Stomach smooth muscle (tissue), 2 donors: ENCODE data around the gene TFR2.

Experiments
- H3K27ac ChIP-seq: one replicate; pipeline ENCODE4 v1.7.0; 2013; ENCODE audit warnings: mild to moderate bottlenecking, low read length, inconsistent platforms
- H3K27me3 ChIP-seq, 2 donors: one replicate each; pipeline ENCODE4 v1.7.0; 2013; ENCODE audit warnings: low read length in 2 of 2; ENCODE audit not compliant: insufficient read depth in 2 of 2, control insufficient read depth in 1 of 2
- H3K36me3 ChIP-seq, 2 donors: one replicate each; pipeline ENCODE4 v1.7.0; 2013; ENCODE audit warnings: low read length in 2 of 2; ENCODE audit not compliant: control insufficient read depth in 2 of 2, insufficient read depth in 2 of 2
- H3K4me1 ChIP-seq: one replicate; pipeline ENCODE4 v1.7.0; 2013; ENCODE audit warnings: low read length; ENCODE audit not compliant: control insufficient read depth, insufficient read depth
- H3K4me3 ChIP-seq, 2 donors: one replicate each; pipeline ENCODE4 v1.7.0; 2013; ENCODE audit warnings: low read length in 2 of 2
- H3K9ac ChIP-seq, 2 donors: one replicate each; pipeline ENCODE4 v1.7.0; 2013; ENCODE audit warnings: low read length in 2 of 2, mild to moderate bottlenecking in 1 of 2
- H3K9me3 ChIP-seq, 2 donors: one replicate each; pipeline ENCODE4 v1.7.0; 2013; ENCODE audit warnings: low read length in 2 of 2; ENCODE audit not compliant: control insufficient read depth in 2 of 2
- donor health status: healthy.
- donor health status: Pancreatic carcinoma.

TFR2 gene

GRCh38 chr7:100683659-100684533, 42.5 kb upstream of the TFR2 start:
- peaks cover 14% of the 10 kb centered on the region for H3K4me1 ChIP-seq
- H3K4me3 ChIP-seq = no peak overlapping the region
- no peak overlapping the region for H3K27ac ChIP-seq
- H3K36me3 ChIP-seq = peaks cover 38 to 46% of the 10 kb centered on the region in 2 donors
- H3K27me3 ChIP-seq = no peaks in the 10 kb centered on the region
- H3K9me3 ChIP-seq = no peaks in the 10 kb centered on the region
- no peak overlapping the region for H3K9ac ChIP-seq

- Histone ChIP-seq H3K9ac (no peak overlapping the region), H3K27ac (no peak overlapping the region), H3K4me1 (peaks cover 9% of the 10 kb centered on the region), H3K9me3 (no peaks in the 10 kb centered on the region), H3K4me3 (no peak overlapping the region), H3K27me3 (no peaks in the 10 kb centered on the region), H3K36me3 (peaks cover 41 to 43% of the 10 kb centered on the region in 2 donors)
These were observed 41.8 kb upstream of the TFR2 start for GRCh38 chr7:100682991-100683658.

- H3K27ac ChIP-seq = no peak overlapping the region
- no peak overlapping the region for H3K4me3 ChIP-seq
- H3K9me3 ChIP-seq = no peaks in the 10 kb centered on the region
- peaks cover 9% of the 10 kb centered on the region for H3K4me1 ChIP-seq
- no peak overlapping the region for H3K9ac ChIP-seq
- no peaks in the 10 kb centered on the region for H3K27me3 ChIP-seq
- peaks cover 44 to 47% of the 10 kb centered on the region in 2 donors for H3K36me3 ChIP-seq
These were observed 40.9 kb upstream of the TFR2 start for GRCh38 chr7:100682228-100682741.

GRCh38 chr7:100681491-100682227, 40.3 kb upstream of the TFR2 start:
- H3K27me3 ChIP-seq = no peaks in the 10 kb centered on the region
- no peaks in the 10 kb centered on the region for H3K9me3 ChIP-seq
- H3K27ac ChIP-seq = no peak overlapping the region
- peaks cover 44 to 46% of the 10 kb centered on the region in 2 donors for H3K36me3 ChIP-seq
- H3K9ac ChIP-seq = no peak overlapping the region
- peaks cover 14% of the 10 kb centered on the region for H3K4me1 ChIP-seq
- H3K4me3 ChIP-seq = no peak overlapping the region

DNA sequence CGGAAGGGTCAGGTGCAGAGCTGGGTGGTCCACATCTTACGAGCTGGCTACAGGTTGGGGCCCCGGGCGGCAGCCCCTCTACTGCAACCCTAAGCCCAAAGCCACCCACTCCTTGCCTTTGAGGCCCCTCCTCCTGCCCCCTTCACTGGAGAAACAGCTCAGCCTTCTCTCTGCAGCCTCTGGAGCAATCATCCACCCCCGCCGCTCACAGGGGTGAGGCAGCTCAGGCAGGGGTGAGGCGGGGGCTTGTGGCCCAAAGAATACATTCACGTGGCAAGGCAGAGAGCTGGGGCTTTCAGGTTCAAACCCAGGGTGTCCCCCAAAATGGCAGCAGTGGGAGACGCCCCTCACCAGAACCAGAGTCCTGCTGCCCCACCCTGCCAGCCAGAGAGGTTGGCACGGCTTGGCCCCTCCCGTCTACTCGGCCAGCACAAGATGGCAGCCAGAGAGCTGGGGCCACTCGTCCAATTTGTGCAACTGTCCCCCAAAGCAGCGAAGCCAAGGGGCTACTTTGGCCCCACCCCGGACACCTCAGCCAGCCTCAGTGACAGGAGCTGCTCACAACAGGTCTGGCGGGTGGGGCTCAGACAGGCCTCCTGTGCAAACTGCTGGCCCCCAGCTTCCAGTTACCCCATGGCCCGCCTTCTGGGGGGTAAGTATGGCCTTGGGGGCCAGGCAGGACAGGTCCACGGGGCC, 39.4 kb upstream of the TFR2 start:
- H3K27ac ChIP-seq = no peak overlapping the region
- no peaks in the 10 kb centered on the region for H3K9me3 ChIP-seq
- H3K27me3 ChIP-seq = no peaks in the 10 kb centered on the region
- H3K4me3 ChIP-seq = no peak overlapping the region
- no peak overlapping the region for H3K9ac ChIP-seq
- H3K36me3 ChIP-seq = peaks cover 41% of the 10 kb centered on the region in 2 donors
- peaks cover 18% of the 10 kb centered on the region for H3K4me1 ChIP-seq

DNA sequence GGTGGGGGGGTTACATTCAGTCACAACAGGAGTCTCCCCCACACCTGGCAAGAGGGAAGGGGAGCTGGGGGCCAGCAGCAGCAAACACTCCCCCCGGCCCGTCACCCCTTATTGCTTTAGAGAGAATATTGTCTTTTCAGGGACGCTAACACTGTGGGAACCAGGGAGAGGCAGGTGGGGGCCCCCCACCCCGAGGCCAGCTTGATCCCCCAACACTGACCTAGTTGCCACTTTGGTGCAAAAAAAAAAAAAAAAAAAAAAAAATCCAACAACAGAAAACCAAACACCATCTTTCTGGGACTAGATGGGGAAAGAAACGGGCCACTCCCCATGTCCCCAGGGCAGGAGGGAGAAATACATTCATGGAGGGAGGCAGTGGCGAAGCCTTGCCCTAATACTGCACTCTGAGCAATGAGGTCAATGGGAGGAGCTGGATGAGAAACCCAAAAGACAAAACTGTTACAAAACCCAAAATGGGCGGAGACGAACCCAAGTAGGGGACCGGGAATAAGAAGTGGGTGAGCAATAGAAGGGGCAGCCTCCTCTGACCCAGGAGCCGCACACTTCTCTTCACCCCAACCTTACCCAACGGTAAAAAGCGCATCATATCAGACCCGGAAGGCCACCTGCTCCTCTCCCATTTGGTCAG, 38.7 kb upstream of the TFR2 start:
- Histone ChIP-seq H3K36me3 (peaks cover 34 to 35% of the 10 kb centered on the region in 2 donors), H3K4me1 (peaks cover 18% of the 10 kb centered on the region), H3K27ac (no peak overlapping the region), H3K9me3 (no peaks in the 10 kb centered on the region), H3K27me3 (no peaks in the 10 kb centered on the region), H3K9ac (no peak overlapping the region), H3K4me3 (no peak overlapping the region)

- peaks cover 18% of the 10 kb centered on the region for H3K4me1 ChIP-seq
These were observed 38.0 kb upstream of the TFR2 start for GRCh38 chr7:100679129-100679926.

GRCh38 chr7:100678291-100678984, 37.1 kb upstream of the TFR2 start:
- no peaks in the 10 kb centered on the region for H3K9me3 ChIP-seq
- H3K9ac ChIP-seq = no peak overlapping the region
- H3K4me1 ChIP-seq = peaks cover 18% of the 10 kb centered on the region
- H3K27ac ChIP-seq = no peak overlapping the region
- H3K4me3 ChIP-seq = no peak overlapping the region
- no peaks in the 10 kb centered on the region for H3K27me3 ChIP-seq
- peaks cover 22 to 26% of the 10 kb centered on the region in 2 donors for H3K36me3 ChIP-seq

More at GRCh38 chr7:100679129-100679926, 38.0 kb upstream of the TFR2 start:
- Histone ChIP-seq H3K27me3 (no peaks in the 10 kb centered on the region), H3K9ac (no peak overlapping the region), H3K4me3 (no peak overlapping the region), H3K9me3 (no peaks in the 10 kb centered on the region), H3K36me3 (peaks cover 28 to 30% of the 10 kb centered on the region in 2 donors), H3K27ac (no peak overlapping the region)
